Calu3 (cell line): ENCODE results near the gene BRD8. TPM values are rescaled to one million over a fixed set of nuclear protein-coding genes. Genes with fewer than 3 reads are reported as not detected.

Experiments used
- BruUV-seq: library from RNA; stranded (reverse); fragments of 400-500 nt; replicated peaks from 2 replicates; lab custom pipeline; 2021; lab: Mats Ljungman, UMichigan
- CTCF ChIA-PET: fragments of 300-600 bp; sonication (Branson Sonifier 250); formaldehyde crosslinking; loops from one replicate; lab custom pipeline; 2022; ENCODE audit warnings: antibody characterized with exemption; lab: Charles Lee
- DNase-seq: peaks from one replicate; pipeline ENCODE4 v3.0.0; 2022
- H3K27ac Mint-ChIP-seq: one replicate; pipeline ENCODE4 v1.8.0; 2022; ENCODE audit warnings: mixed read lengths; ENCODE audit not compliant: unreplicated experiment
- H3K27me3 Mint-ChIP-seq: one replicate; pipeline ENCODE4 v1.8.0; 2022; ENCODE audit warnings: mixed read lengths; ENCODE audit not compliant: unreplicated experiment
- H3K36me3 Mint-ChIP-seq: one replicate; pipeline ENCODE4 v1.8.0; 2022; ENCODE audit warnings: mild to moderate bottlenecking, moderate library complexity, mixed read lengths; ENCODE audit not compliant: insufficient read depth, unreplicated experiment
- H3K4me1 Mint-ChIP-seq: one replicate; pipeline ENCODE4 v1.8.0; 2022; ENCODE audit warnings: mild to moderate bottlenecking, low read depth, mixed read lengths; ENCODE audit not compliant: unreplicated experiment
- H3K4me3 Mint-ChIP-seq: one replicate; pipeline ENCODE4 v1.8.0; 2022; ENCODE audit warnings: mild to moderate bottlenecking, low read depth, moderate library complexity, mixed read lengths; ENCODE audit not compliant: unreplicated experiment
- H3K9me3 Mint-ChIP-seq: one replicate; pipeline ENCODE4 v1.8.0; 2022; ENCODE audit warnings: low read depth, mixed read lengths; ENCODE audit not compliant: unreplicated experiment
- CTCF ChIP-seq: fragments of 200-600 bp; IDR thresholded peaks from one replicate; pipeline ENCODE4 v1.8.0; 2022; ENCODE audit warnings: antibody characterized with exemption; ENCODE audit not compliant: unreplicated experiment
- intact Hi-C: fragments of 100-400 bp; cut with micrococcal nuclease; formaldehyde crosslinking; loops from one replicate; pipeline ENCODE4 v1.10.0; 2022; ENCODE audit not compliant: unreplicated experiment
- total RNA-seq: library from RNA; stranded (reverse); gene quantifications from 2 replicates; pipeline ENCODE4 v1.2.3, GENCODE V29; 2022

The BRD8 gene
- total RNA-seq, 1 experiment from 2014 or later: 124 TPM

DNA sequence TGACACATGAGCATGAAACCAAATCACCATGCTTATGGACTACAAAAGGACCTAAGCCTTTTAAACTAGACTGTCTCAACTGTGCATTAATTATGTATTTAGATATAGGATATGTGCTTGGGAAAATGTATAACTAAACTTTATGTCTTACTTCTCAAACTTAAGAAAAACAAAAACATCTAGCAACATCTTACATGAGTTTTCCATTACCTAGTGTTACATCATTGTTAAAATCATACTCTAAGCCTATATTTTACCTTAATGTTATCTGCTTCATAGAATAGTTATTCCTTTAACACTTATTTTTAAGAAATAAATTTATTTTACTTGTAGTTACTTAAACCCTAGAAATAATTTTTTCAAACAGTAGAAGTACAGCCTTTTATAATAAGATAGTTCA, 63.2 kb downstream of the BRD8 start:
- no peak for DNase-seq
- TF ChIP-seq CTCF: no peak
- Mint-ChIP-seq H3K4me1 (no peaks in the 10 kb centered on the region), H3K27ac (no peak overlapping the region), H3K9me3 (no peaks in the 10 kb centered on the region), H3K36me3 (no peaks in the 10 kb centered on the region), H3K4me3 (no peak overlapping the region), H3K27me3 (peaks cover 15% of the 10 kb centered on the region)
- intact Hi-C loops: no loop called here
- CTCF ChIA-PET: no interaction called here
- no TSS peak for BruUV-seq

- Mint-ChIP-seq H3K27me3 (peaks cover 34% of the 10 kb centered on the region), H3K36me3 (no peaks in the 10 kb centered on the region), H3K27ac (no peak overlapping the region), H3K9me3 (no peaks in the 10 kb centered on the region), H3K4me3 (no peak overlapping the region), H3K4me1 (no peaks in the 10 kb centered on the region)
- no peak for TF ChIP-seq CTCF
- DNase-seq: no peak
- intact Hi-C loops: no loop called here
- CTCF ChIA-PET: no interaction called here
- BruUV-seq: no TSS peak
Measured at GRCh38 chr5:138111937-138112336, 66.5 kb downstream of the BRD8 start.

DNA sequence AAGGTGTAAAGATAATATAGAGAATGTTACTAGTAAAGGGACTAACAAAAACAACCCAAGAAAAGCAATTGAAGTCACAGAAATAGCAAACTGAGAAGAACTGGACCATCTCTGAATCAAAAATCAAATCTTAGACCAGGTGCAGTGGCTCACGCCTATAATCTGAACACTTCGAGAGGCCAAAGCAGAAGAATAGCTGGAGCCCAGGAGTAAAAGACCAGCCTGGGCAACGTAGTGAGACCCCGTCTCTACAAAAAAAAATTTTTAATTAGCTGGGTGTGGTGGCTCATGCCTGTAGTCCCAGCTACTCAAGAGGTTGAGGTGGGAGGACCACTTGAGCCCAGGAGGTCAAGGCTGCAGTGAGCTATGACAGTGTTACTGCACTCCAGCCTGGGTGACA, 67.2 kb downstream of the BRD8 start:
- H3K27me3 Mint-ChIP-seq: peaks cover 34% of the 10 kb centered on the region
- no peaks in the 10 kb centered on the region for H3K9me3 Mint-ChIP-seq
- H3K4me3 Mint-ChIP-seq: no peak overlapping the region
- no peaks in the 10 kb centered on the region for H3K4me1 Mint-ChIP-seq
- no peak overlapping the region for H3K27ac Mint-ChIP-seq
- TF ChIP-seq CTCF: no peak
- DNase-seq: no peak
- BruUV-seq: no TSS peak
- H3K36me3 Mint-ChIP-seq: no peaks in the 10 kb centered on the region
- intact Hi-C loops: no loop called here
- CTCF ChIA-PET: no interaction called here

- no TSS peak for BruUV-seq
- peaks cover 34% of the 10 kb centered on the region for H3K27me3 Mint-ChIP-seq
- TF ChIP-seq CTCF: no peak
- H3K4me3 Mint-ChIP-seq: no peak overlapping the region
- no peaks in the 10 kb centered on the region for H3K36me3 Mint-ChIP-seq
- DNase-seq: no peak
- no peak overlapping the region for H3K27ac Mint-ChIP-seq
- no peaks in the 10 kb centered on the region for H3K9me3 Mint-ChIP-seq
- intact Hi-C loops: no loop called here
- CTCF ChIA-PET: interaction anchor here (0.7 kb wide), 1 partner anchor 465 kb away, joined by 3 read pairs; no protein-coding TSS in a partner anchor
- no peaks in the 10 kb centered on the region for H3K4me1 Mint-ChIP-seq
Measured at GRCh38 chr5:138110266-138110963, 68.0 kb downstream of the BRD8 start.
